Smooth muscle cell (in vitro differentiated cells): ENCODE results near the gene TRAIP. TPM values are rescaled to one million over a fixed set of nuclear protein-coding genes. Genes with fewer than 3 reads are reported as not detected.

Experiments used
- DNase-seq: peaks from one replicate; lab custom pipeline; 2025; ENCODE audit not compliant: unreplicated experiment; lab: John Stamatoyannopoulos, UW
- H2AFZ ChIP-seq: fragments of 200-600 bp; sonication (generic); 2 replicates; pipeline ENCODE4 v1.6.0; 2016; ENCODE audit warnings: antibody characterized with exemption, low read depth, mild to moderate bottlenecking
- H3F3A ChIP-seq: fragments of 200-600 bp; sonication (generic); 2 replicates; pipeline ENCODE4 v1.6.0; 2017; ENCODE audit warnings: antibody characterized with exemption, low read depth
- H3K27ac ChIP-seq: fragments of 200-600 bp; sonication (generic); 2 replicates; pipeline ENCODE4 v1.5.1; 2016; ENCODE audit warnings: low read depth, mild to moderate bottlenecking
- H3K27me3 ChIP-seq: fragments of 200-600 bp; sonication (generic); 2 replicates; pipeline ENCODE4 v1.6.1; 2016; ENCODE audit warnings: low read depth, mild to moderate bottlenecking
- H3K36me3 ChIP-seq: fragments of 200-600 bp; sonication (generic); 2 replicates; pipeline ENCODE4 v1.5.1; 2016; ENCODE audit warnings: low read depth
- H3K4me1 ChIP-seq: fragments of 200-600 bp; sonication (generic); 2 replicates; pipeline ENCODE4 v1.5.1; 2016; ENCODE audit warnings: low read depth
- H3K4me2 ChIP-seq: fragments of 200-600 bp; sonication (generic); 2 replicates; pipeline ENCODE4 v1.6.0; 2016; ENCODE audit warnings: mild to moderate bottlenecking
- H3K4me3 ChIP-seq: fragments of 200-600 bp; sonication (generic); 2 replicates; pipeline ENCODE4 v1.5.1; 2016; ENCODE audit warnings: mild to moderate bottlenecking
- H3K79me2 ChIP-seq: fragments of 200-600 bp; sonication (generic); 2 replicates; pipeline ENCODE4 v1.6.0; 2016; ENCODE audit warnings: low read depth, mild to moderate bottlenecking
- H3K9ac ChIP-seq: fragments of 200-600 bp; sonication (generic); 2 replicates; pipeline ENCODE4 v1.6.0; 2016; ENCODE audit warnings: low read depth
- H3K9me3 ChIP-seq: fragments of 200-600 bp; sonication (generic); replicated peaks from 2 replicates; pipeline ENCODE4 v1.5.1; 2016; ENCODE audit warnings: low read depth
- H4K20me1 ChIP-seq: fragments of 200-600 bp; sonication (generic); 2 replicates; pipeline ENCODE4 v1.6.0; 2016; ENCODE audit warnings: low read depth
- CTCF ChIP-seq: fragments of 200-600 bp; sonication (generic); IDR thresholded peaks from 2 replicates; pipeline ENCODE4 v1.5.1; 2017; ENCODE audit warnings: borderline replicate concordance, mild to moderate bottlenecking, antibody characterized with exemption; ENCODE audit not compliant: insufficient read depth, poor library complexity, severe bottlenecking
- WGBS: methylation state at CpG from one replicate; pipeline ENCODE4 v1.1.7; 2016; ENCODE audit warnings: low lambda C conversion rate; 5-methylcytosine and 5-hydroxymethylcytosine counted together
- polyA plus RNA-seq: library from polyadenylated mRNA; unstranded; fragments of >200 nt; fragmentation: Nextera tagmentation; extraction: Ambion mirVana; gene quantifications from 2 replicates; pipeline ENCODE4 v1.2.1, GENCODE V29; 2016
- total RNA-seq: library from RNA; depleted of rRNA; stranded (reverse); fragments of >200 nt; gene quantifications from 2 replicates; pipeline ENCODE4 v1.2.3, GENCODE V29; 2014

TRAIP gene
- total and polyA plus RNA-seq, 2 experiments from 2014 or later: 1.1 to 3.3 TPM

- Histone ChIP-seq H3K9me3 (no peaks in the 10 kb centered on the region), H3K4me1 (no peaks in the 10 kb centered on the region), H4K20me1 (no peaks in the 10 kb centered on the region), H3F3A (peaks cover 3% of the 10 kb centered on the region), H3K27me3 (no peaks in the 10 kb centered on the region), H2AFZ (no peak overlapping the region), H3K9ac (no peak overlapping the region), H3K79me2 (no peaks in the 10 kb centered on the region), H3K4me2 (no peak overlapping the region), H3K27ac (no peak overlapping the region), H3K4me3 (no peak overlapping the region), H3K36me3 (no peaks in the 10 kb centered on the region)
- TF ChIP-seq CTCF: no peak
- 93% methylated on average over 10 of the region's 10 CpGs for WGBS
- DNase-seq: no peak
These were observed 63.8 kb downstream of the TRAIP start for GRCh38 chr3:49792371-49793150.

GRCh38 chr3:49791571-49791970 lies 64.8 kb downstream of the TRAIP start:
- Histone ChIP-seq H2AFZ (no peak overlapping the region), H3F3A (peaks cover 3% of the 10 kb centered on the region), H3K9me3 (no peaks in the 10 kb centered on the region), H3K4me3 (no peak overlapping the region), H3K27ac (no peak overlapping the region), H3K27me3 (no peaks in the 10 kb centered on the region), H4K20me1 (no peaks in the 10 kb centered on the region), H3K9ac (no peak overlapping the region), H3K79me2 (no peaks in the 10 kb centered on the region), H3K4me1 (peaks cover 3% of the 10 kb centered on the region), H3K36me3 (no peaks in the 10 kb centered on the region), H3K4me2 (no peak overlapping the region)
- DNase-seq: no peak
- TF ChIP-seq CTCF: no peak
- WGBS: 87% methylated on average over 4 of the region's 4 CpGs

GRCh38 chr3:49790626-49791411 lies 65.5 kb downstream of the TRAIP start:
- H3K4me2 ChIP-seq: no peak overlapping the region
- H4K20me1 ChIP-seq: no peaks in the 10 kb centered on the region
- H3K79me2 ChIP-seq: peaks cover 5% of the 10 kb centered on the region
- H3K27ac ChIP-seq: no peak overlapping the region
- 50% methylated on average over 9 of the region's 9 CpGs for WGBS
- no peaks in the 10 kb centered on the region for H3K36me3 ChIP-seq
- no peaks in the 10 kb centered on the region for H3K9me3 ChIP-seq
- TF ChIP-seq CTCF: no peak
- DNase-seq: no peak
- H3K4me1 ChIP-seq: peaks cover 3% of the 10 kb centered on the region
- no peaks in the 10 kb centered on the region for H3K27me3 ChIP-seq
- H3K4me3 ChIP-seq: no peak overlapping the region
- no peak overlapping the region for H2AFZ ChIP-seq
- no peak overlapping the region for H3K9ac ChIP-seq
- peaks cover 3% of the 10 kb centered on the region for H3F3A ChIP-seq
